CD14-positive monocyte (primary cell): ENCODE results near the gene LEMD1. TPM values are rescaled to one million over a fixed set of nuclear protein-coding genes. Genes with fewer than 3 reads are reported as not detected.

ENCODE experiments used
- DNase-seq, 3 donors: peaks; one replicate each; pipeline ENCODE4 v3.0.0-alpha.2; 2011 to 2022
- H2AFZ ChIP-seq: 2 replicates; pipeline ENCODE4 v1.6.0; 2012; ENCODE audit warnings: mild to moderate bottlenecking, low read depth, low read length, inconsistent platforms; ENCODE audit not compliant: insufficient read depth, poor library complexity, severe bottlenecking
- H3K27ac ChIP-seq, 2 donors: 1 replicate in 1 of 2; 2 replicates in 1 of 2; pipeline ENCODE4 v1.5.1; 2012 to 2013; ENCODE audit warnings: low read length in 2 of 2, control low read depth in 1 of 2, inconsistent platforms in 1 of 2, low read depth in 1 of 2, mild to moderate bottlenecking in 1 of 2
- H3K27me3 ChIP-seq, 2 donors: one replicate each; pipeline versions ENCODE4 v1.6.0 to v1.6.1; 2011 to 2013; ENCODE audit warnings: low read length in 2 of 2; ENCODE audit not compliant: control insufficient read depth in 2 of 2, insufficient read depth in 2 of 2
- H3K36me3 ChIP-seq, 2 donors: replicated peaks in 1 of 2; 1 replicate in 1 of 2; 2 replicates in 1 of 2; pipeline versions ENCODE4 v1.5.1 to v1.6.1; 2012 to 2013; ENCODE audit warnings: low read length in 2 of 2, control low read depth in 1 of 2, inconsistent platforms in 1 of 2, mild to moderate bottlenecking in 1 of 2; ENCODE audit not compliant: insufficient read depth in 2 of 2, control insufficient read depth in 1 of 2
- H3K4me1 ChIP-seq, 2 donors: 1 replicate in 1 of 2; 2 replicates in 1 of 2; pipeline versions ENCODE4 v1.5.1 to v1.6.1; 2012 to 2013; ENCODE audit warnings: low read length in 2 of 2, control low read depth in 1 of 2, inconsistent platforms in 1 of 2, mild to moderate bottlenecking in 1 of 2, moderate library complexity in 1 of 2; ENCODE audit not compliant: insufficient read depth in 2 of 2, control insufficient read depth in 1 of 2
- H3K4me2 ChIP-seq: replicated peaks from 2 replicates; pipeline ENCODE3; 2012; ENCODE audit warnings: low read length, moderate library complexity, mild to moderate bottlenecking; ENCODE audit not compliant: poor library complexity, severe bottlenecking; ENCODE audit errors: extremely low read depth
- H3K4me3 ChIP-seq, 3 experiments: fragments of 200-600 bp in 1 of 3; sonication (generic) in 1 of 3; replicated peaks in 1 of 3; 1 replicate in 2 of 3; 2 replicates in 1 of 3; pipeline ENCODE4 v1.5.1; 2011 to 2013; ENCODE audit warnings: low read length in 3 of 3, mild to moderate bottlenecking in 3 of 3, control low read depth in 2 of 3, low read depth in 2 of 3, inconsistent platforms in 1 of 3, moderate library complexity in 1 of 3
- H3K79me2 ChIP-seq: 2 replicates; pipeline ENCODE4 v1.6.0; 2012; ENCODE audit warnings: mild to moderate bottlenecking, control low read depth, inconsistent platforms, low read length, moderate library complexity; ENCODE audit not compliant: insufficient read depth
- H3K9ac ChIP-seq: 2 replicates; pipeline ENCODE4 v1.6.0; 2017; ENCODE audit warnings: low read length, mild to moderate bottlenecking; ENCODE audit not compliant: insufficient read depth, poor library complexity, severe bottlenecking
- H3K9me3 ChIP-seq, 2 donors: replicated peaks in 1 of 2; 1 replicate in 1 of 2; 2 replicates in 1 of 2; pipeline versions ENCODE4 v1.5.1 to v1.6.1; 2012 to 2013; ENCODE audit warnings: low read length in 2 of 2, control low read depth in 1 of 2; ENCODE audit not compliant: control insufficient read depth in 1 of 2, insufficient read depth in 1 of 2
- H4K20me1 ChIP-seq: 2 replicates; pipeline ENCODE4 v1.6.0; 2012; ENCODE audit warnings: mild to moderate bottlenecking, low read length, control low read depth, moderate library complexity; ENCODE audit not compliant: insufficient read depth
- H3K27ac Mint-ChIP-seq, 7 donors: one replicate each; pipeline ENCODE4 v1.8.0; 2020; ENCODE audit warnings: mild to moderate bottlenecking in 7 of 7, mixed read lengths in 7 of 7, moderate library complexity in 6 of 7, inconsistent platforms in 2 of 7
- H3K27me3 Mint-ChIP-seq, 3 donors: one replicate each; pipeline ENCODE4 v1.8.0; 2021 to 2022; ENCODE audit warnings: low read depth in 3 of 3, mild to moderate bottlenecking in 3 of 3, mixed read lengths in 3 of 3, moderate library complexity in 3 of 3, inconsistent platforms in 1 of 3
- H3K36me3 Mint-ChIP-seq, 2 donors: one replicate each; pipeline ENCODE4 v1.8.0; 2020; ENCODE audit warnings: mixed read lengths in 2 of 2, inconsistent platforms in 1 of 2, mild to moderate bottlenecking in 1 of 2
- H3K4me1 Mint-ChIP-seq: one replicate; pipeline ENCODE4 v1.8.0; 2020; ENCODE audit warnings: mild to moderate bottlenecking, mixed read lengths
- H3K4me3 Mint-ChIP-seq, 2 donors: one replicate each; pipeline ENCODE4 v1.8.0; 2020; ENCODE audit warnings: mild to moderate bottlenecking in 2 of 2, mixed read lengths in 2 of 2, moderate library complexity in 1 of 2
- H3K9me3 Mint-ChIP-seq, 7 donors: one replicate each; pipeline ENCODE4 v1.8.0; 2020 to 2022; ENCODE audit warnings: mixed read lengths in 7 of 7, mild to moderate bottlenecking in 6 of 7, moderate library complexity in 6 of 7, inconsistent platforms in 2 of 7
- CTCF ChIP-seq: fragments of 200-600 bp; IDR thresholded peaks from one replicate; pipeline ENCODE4 v1.8.0; 2022; ENCODE audit warnings: antibody characterized with exemption, mild to moderate bottlenecking
- WGBS: methylation state at CpG from one replicate; pipeline ENCODE4 v1.1.5; 2013; ENCODE audit warnings: missing lambda C conversion rate; ENCODE audit not compliant: insufficient coverage; 5-methylcytosine and 5-hydroxymethylcytosine counted together
- intact Hi-C, 2 donors: fragments of 100-400 bp; cut with micrococcal nuclease; formaldehyde crosslinking; loops; one replicate each; pipeline versions ENCODE4 v1.15.0 to v1.15.1; 2023
- polyA plus RNA-seq, 3 donors: library from polyadenylated mRNA; depleted of rRNA in 1 of 3; unstranded in 2 of 3; stranded (reverse) in 1 of 3; fragments of 300-500 nt in 2 of 3; fragments of >200 nt in 1 of 3; fragmentation: Illumina TruSeq in 2 of 3; gene quantifications; 1 replicate in 2 of 3; 2 replicates in 1 of 3; pipeline ENCODE4 v1.2.3, GENCODE V29; 2012 to 2021

LEMD1 gene
- polyA plus RNA-seq, 3 donors: not detected

- no peaks in the 10 kb centered on the region for H3K36me3 Mint-ChIP-seq
- no peak overlapping the region for H3K27ac Mint-ChIP-seq
- no peak overlapping the region for H3K4me3 Mint-ChIP-seq
- Histone ChIP-seq H3K4me2 (no peak overlapping the region), H2AFZ (no peak overlapping the region), H3K27ac (no peak overlapping the region), H3K9ac (no peak overlapping the region), H3K4me3 (no peak overlapping the region), H3K9me3 (peaks cover 0 to 6% of the 10 kb centered on the region in 2 donors), H3K27me3 (peaks cover 22 to 54% of the 10 kb centered on the region in 2 donors), H3K79me2 (no peaks in the 10 kb centered on the region), H3K36me3 (no peaks in the 10 kb centered on the region), H3K4me1 (no peaks in the 10 kb centered on the region), H4K20me1 (no peaks in the 10 kb centered on the region)
- intact Hi-C loops: no loop called here
- no peak for DNase-seq
- H3K27me3 Mint-ChIP-seq: peaks cover 51 to 69% (median 54%) of the 10 kb centered on the region in 3 donors
- TF ChIP-seq CTCF: no peak
- H3K9me3 Mint-ChIP-seq: peaks cover 0 to 5% (median 0%) of the 10 kb centered on the region in 7 donors
- H3K4me1 Mint-ChIP-seq: no peaks in the 10 kb centered on the region
- 100% methylated on average over 1 of the region's 4 CpGs for WGBS
Measured at GRCh38 chr1:205450448-205450847, 28.6 kb upstream of the LEMD1 start.

- Mint-ChIP-seq H3K27me3 (peaks cover 49 to 69% (median 53%) of the 10 kb centered on the region in 3 donors), H3K4me1 (no peaks in the 10 kb centered on the region), H3K36me3 (no peaks in the 10 kb centered on the region), H3K27ac (peak overlapping the region in 1 of 7 donors; percentile 72), H3K4me3 (no peak overlapping the region), H3K9me3 (peaks cover 0 to 5% (median 0%) of the 10 kb centered on the region in 7 donors)
- Histone ChIP-seq H3K9ac (no peak overlapping the region), H3K36me3 (no peaks in the 10 kb centered on the region), H3K27me3 (peaks cover 17 to 52% of the 10 kb centered on the region in 2 donors), H3K27ac (no peak overlapping the region), H4K20me1 (no peaks in the 10 kb centered on the region), H3K4me2 (no peak overlapping the region), H2AFZ (no peak overlapping the region), H3K9me3 (peaks cover 0 to under 1% of the 10 kb centered on the region in 2 donors), H3K4me3 (no peak overlapping the region), H3K4me1 (no peaks in the 10 kb centered on the region), H3K79me2 (no peaks in the 10 kb centered on the region)
- DNase-seq: no peak
- intact Hi-C loops: no loop called here
- no peak for TF ChIP-seq CTCF
- WGBS: 72% methylated on average over 4 of the region's 18 CpGs
Measured at GRCh38 chr1:205449750-205450443, 28.0 kb upstream of the LEMD1 start.
